Globus pallidus (tissue), 1 donor: ENCODE data around the gene ZNF432.

ENCODE experiments used
- DNase-seq: peaks from one replicate; pipeline ENCODE4 v3.0.0-alpha.2; 2015; ENCODE audit warnings: low spot score

The ZNF432 gene

GRCh38 chr19:52007806-52008557, 40.7 kb downstream of the ZNF432 start, which contains the start of gene ZNF615:
Gene ZNF615, minus strand, starts transcription at chr19:52008211. Its CDS starts 4,500 bp downstream, at chr19:52003711.
- DNase-seq, result peak; percentile 92

GRCh38 chr19:52007451-52007805, 41.2 kb downstream of the ZNF432 start:
- DNase-seq, result no peak

- no peak for DNase-seq
These were observed 54.5 kb downstream of the ZNF432 start for GRCh38 chr19:51994048-51994644.

GRCh38 chr19:51993422-51993821, 55.2 kb downstream of the ZNF432 start:
- DNase-seq, result no peak

- peak; percentile 96 for DNase-seq
These were observed 62.0 kb downstream of the ZNF432 start, which contains the start of gene ZNF350 for GRCh38 chr19:51986309-51987291. Gene ZNF350, minus strand, starts transcription at chr19:51986840. Its CDS starts 12,480 bp downstream, at chr19:51974360.

GRCh38 chr19:51983361-51983760, 65.3 kb downstream of the ZNF432 start:
- no peak for DNase-seq
